Activated T-helper 2 cell treated with anti-CD3 and anti-CD28 coated beads, Interferon-gamma antibody, Interleukin-2, Interleukin-4, amounts not matched to agents 10 μg/mL and 5 μg/mL and 100 μg/mL, durations not matched to agents 14 hours and 24 hours and 36 hours (primary cell): ENCODE data around the gene TBXAS1. TPM values are rescaled to one million over a fixed set of nuclear protein-coding genes. Genes with fewer than 3 reads are reported as not detected.

Experiments
- DNase-seq: peaks from one replicate; pipeline ENCODE4 v3.0.0; 2021; ENCODE audit warnings: low spot score
- H3K27ac Mint-ChIP-seq: one replicate; pipeline ENCODE4 v1.8.0; 2021; ENCODE audit warnings: mixed read lengths
- H3K27me3 Mint-ChIP-seq: one replicate; pipeline ENCODE4 v1.8.0; 2021; ENCODE audit warnings: low read depth, mixed read lengths
- H3K36me3 Mint-ChIP-seq: one replicate; pipeline ENCODE4 v1.8.0; 2021; ENCODE audit warnings: low read depth, mixed read lengths
- H3K4me1 Mint-ChIP-seq: one replicate; pipeline ENCODE4 v1.8.0; 2021; ENCODE audit warnings: low read depth, mixed read lengths
- H3K4me3 Mint-ChIP-seq: one replicate; pipeline ENCODE4 v1.8.0; 2021; ENCODE audit warnings: low read depth, mild to moderate bottlenecking, moderate library complexity, mixed read lengths
- H3K9me3 Mint-ChIP-seq: one replicate; pipeline ENCODE4 v1.8.0; 2021; ENCODE audit warnings: mixed read lengths
- intact Hi-C: fragments of 100-400 bp; cut with micrococcal nuclease; formaldehyde crosslinking; loops from one replicate; pipeline ENCODE4 v1.15.1; 2023
- total RNA-seq: library from RNA; stranded (reverse); gene quantifications from 2 replicates; pipeline ENCODE4 v1.2.3, GENCODE V29; 2022

Gene TBXAS1
- total RNA-seq, 1 donor from 2014 or later, result 2.0 TPM

- no peak for DNase-seq
- no peaks in the 10 kb centered on the region for H3K27me3 Mint-ChIP-seq
- no peak overlapping the region for H3K27ac Mint-ChIP-seq
- intact Hi-C loops, result no loop called here
- no peaks in the 10 kb centered on the region for H3K9me3 Mint-ChIP-seq
- H3K4me3 Mint-ChIP-seq, result no peak overlapping the region
- H3K36me3 Mint-ChIP-seq, result no peaks in the 10 kb centered on the region
- no peaks in the 10 kb centered on the region for H3K4me1 Mint-ChIP-seq
These were observed 130.7 kb downstream of the TBXAS1 start for GRCh38 chr7:139959718-139960117.

GRCh38 chr7:139960157-139960556 is 131.1 kb downstream of the TBXAS1 start:
- H3K27me3 Mint-ChIP-seq, result no peaks in the 10 kb centered on the region
- no peaks in the 10 kb centered on the region for H3K9me3 Mint-ChIP-seq
- intact Hi-C loops, result no loop called here
- no peak overlapping the region for H3K27ac Mint-ChIP-seq
- H3K4me1 Mint-ChIP-seq, result no peaks in the 10 kb centered on the region
- H3K36me3 Mint-ChIP-seq, result no peaks in the 10 kb centered on the region
- H3K4me3 Mint-ChIP-seq, result no peak overlapping the region
- DNase-seq, result no peak

GRCh38 chr7:139965942-139966628 is 137.0 kb downstream of the TBXAS1 start:
- no peaks in the 10 kb centered on the region for H3K36me3 Mint-ChIP-seq
- H3K9me3 Mint-ChIP-seq, result no peaks in the 10 kb centered on the region
- intact Hi-C loops, result no loop called here
- H3K4me1 Mint-ChIP-seq, result no peaks in the 10 kb centered on the region
- H3K27me3 Mint-ChIP-seq, result peaks cover 15% of the 10 kb centered on the region
- DNase-seq, result no peak
- no peak overlapping the region for H3K4me3 Mint-ChIP-seq
- no peak overlapping the region for H3K27ac Mint-ChIP-seq

GRCh38 chr7:139966949-139967348 is 137.9 kb downstream of the TBXAS1 start:
- no peak overlapping the region for H3K27ac Mint-ChIP-seq
- no peak overlapping the region for H3K4me3 Mint-ChIP-seq
- no peaks in the 10 kb centered on the region for H3K36me3 Mint-ChIP-seq
- intact Hi-C loops, result no loop called here
- peaks cover 15% of the 10 kb centered on the region for H3K27me3 Mint-ChIP-seq
- H3K4me1 Mint-ChIP-seq, result no peaks in the 10 kb centered on the region
- no peak for DNase-seq
- H3K9me3 Mint-ChIP-seq, result no peaks in the 10 kb centered on the region

- no peaks in the 10 kb centered on the region for H3K4me1 Mint-ChIP-seq
- no peaks in the 10 kb centered on the region for H3K36me3 Mint-ChIP-seq
- intact Hi-C loops, result no loop called here
- no peak overlapping the region for H3K27ac Mint-ChIP-seq
- H3K4me3 Mint-ChIP-seq, result no peak overlapping the region
- H3K27me3 Mint-ChIP-seq, result peaks cover 15% of the 10 kb centered on the region
- no peak for DNase-seq
- no peaks in the 10 kb centered on the region for H3K9me3 Mint-ChIP-seq
These were observed 139.9 kb downstream of the TBXAS1 start for GRCh38 chr7:139968931-139969330.

- peaks cover 22% of the 10 kb centered on the region for H3K27me3 Mint-ChIP-seq
- H3K9me3 Mint-ChIP-seq, result no peaks in the 10 kb centered on the region
- DNase-seq, result no peak
- intact Hi-C loops, result no loop called here
- H3K4me1 Mint-ChIP-seq, result peaks cover 1% of the 10 kb centered on the region
- no peak overlapping the region for H3K27ac Mint-ChIP-seq
- no peak overlapping the region for H3K4me3 Mint-ChIP-seq
- no peaks in the 10 kb centered on the region for H3K36me3 Mint-ChIP-seq
These were observed 143.0 kb downstream of the TBXAS1 start for GRCh38 chr7:139972029-139972428.

GRCh38 chr7:139973101-139974050 is 144.3 kb downstream of the TBXAS1 start:
- DNase-seq, result no peak
- no peak overlapping the region for H3K4me3 Mint-ChIP-seq
- peaks cover 18% of the 10 kb centered on the region for H3K27me3 Mint-ChIP-seq
- H3K4me1 Mint-ChIP-seq, result peaks cover 2% of the 10 kb centered on the region
- no peak overlapping the region for H3K27ac Mint-ChIP-seq
- no peaks in the 10 kb centered on the region for H3K9me3 Mint-ChIP-seq
- intact Hi-C loops, result no loop called here
- no peaks in the 10 kb centered on the region for H3K36me3 Mint-ChIP-seq

- no peak overlapping the region for H3K4me3 Mint-ChIP-seq
- intact Hi-C loops, result no loop called here
- DNase-seq, result no peak
- no peaks in the 10 kb centered on the region for H3K9me3 Mint-ChIP-seq
- peaks cover 2% of the 10 kb centered on the region for H3K4me1 Mint-ChIP-seq
- no peaks in the 10 kb centered on the region for H3K36me3 Mint-ChIP-seq
- H3K27ac Mint-ChIP-seq, result no peak overlapping the region
- peaks cover 12% of the 10 kb centered on the region for H3K27me3 Mint-ChIP-seq
These were observed 145.2 kb downstream of the TBXAS1 start for GRCh38 chr7:139974179-139974811.

- Mint-ChIP-seq H3K36me3 (no peaks in the 10 kb centered on the region), H3K27ac (no peak overlapping the region), H3K4me1 (peaks cover 12% of the 10 kb centered on the region), H3K9me3 (no peaks in the 10 kb centered on the region), H3K4me3 (no peak overlapping the region), H3K27me3 (peaks cover 7% of the 10 kb centered on the region)
- no peak for DNase-seq
- intact Hi-C loops, result no loop called here
These were observed 147.2 kb downstream of the TBXAS1 start for GRCh38 chr7:139976055-139976837.

- Mint-ChIP-seq H3K4me3 (no peak overlapping the region), H3K9me3 (no peaks in the 10 kb centered on the region), H3K4me1 (peaks cover 17% of the 10 kb centered on the region), H3K27me3 (peaks cover 7% of the 10 kb centered on the region), H3K36me3 (no peaks in the 10 kb centered on the region), H3K27ac (no peak overlapping the region)
- intact Hi-C loops, result no loop called here
- no peak for DNase-seq
These were observed 148.0 kb downstream of the TBXAS1 start for GRCh38 chr7:139976838-139977656.

- Mint-ChIP-seq H3K4me1 (peaks cover 17% of the 10 kb centered on the region), H3K27ac (no peak overlapping the region), H3K4me3 (no peak overlapping the region), H3K27me3 (peaks cover 21% of the 10 kb centered on the region), H3K9me3 (no peaks in the 10 kb centered on the region), H3K36me3 (no peaks in the 10 kb centered on the region)
- no peak for DNase-seq
- intact Hi-C loops, result no loop called here
These were observed 152.4 kb downstream of the TBXAS1 start for GRCh38 chr7:139981511-139981895.
